ENCODE measurements around the gene HIGD1A.

Gene HIGD1A

GRCh38 chr3:42804106-42804830 is at the start of gene HIGD1A:
TSS of gene HIGD1A (minus strand) at chr3:42804490. CDS start at chr3:42794253, 10,237 bp downstream.
- FAIRE-seq, result peak; percentile 75
- peak; percentile 80 for DNase-seq (ENCODE audit: low spot score)

GRCh38 chr3:42853739-42854302 is 49.5 kb upstream of the HIGD1A start:
- FAIRE-seq (no peak), DNase-seq (ENCODE audit: low spot score) (no peak)

- no peak for FAIRE-seq
- no peak for DNase-seq (ENCODE audit: low spot score)
These were observed 48.8 kb upstream of the HIGD1A start for GRCh38 chr3:42853056-42853455.

GRCh38 chr3:42852441-42852840 is 48.2 kb upstream of the HIGD1A start:
- DNase-seq (ENCODE audit: low spot score), result no peak
- FAIRE-seq, result no peak

GRCh38 chr3:42851228-42851834 is 47.0 kb upstream of the HIGD1A start:
- DNase-seq (ENCODE audit: low spot score) (no peak), FAIRE-seq (no peak)

GRCh38 chr3:42850263-42850662 is 46.0 kb upstream of the HIGD1A start:
- FAIRE-seq (no peak), DNase-seq (ENCODE audit: low spot score) (no peak)

GRCh38 chr3:42849017-42849416 is 44.7 kb upstream of the HIGD1A start:
- FAIRE-seq (no peak), DNase-seq (ENCODE audit: low spot score) (no peak)

GRCh38 chr3:42847731-42848130 is 43.4 kb upstream of the HIGD1A start:
- no peak for FAIRE-seq
- no peak for DNase-seq (ENCODE audit: low spot score)

- no peak for FAIRE-seq
- no peak for DNase-seq (ENCODE audit: low spot score)
These were observed 42.6 kb upstream of the HIGD1A start for GRCh38 chr3:42846685-42847522.

- FAIRE-seq (no peak), DNase-seq (ENCODE audit: low spot score) (no peak)
These were observed 40.5 kb upstream of the HIGD1A start for GRCh38 chr3:42844815-42845214.

GRCh38 chr3:42844412-42844713 is 40.1 kb upstream of the HIGD1A start:
- FAIRE-seq, result no peak

GRCh38 chr3:42843713-42844411 is 39.6 kb upstream of the HIGD1A start:
- FAIRE-seq, result no peak

More at GRCh38 chr3:42844412-42844713, 40.1 kb upstream of the HIGD1A start:
- no peak for DNase-seq (ENCODE audit: low spot score)

GRCh38 chr3:42841332-42841731 is 37.0 kb upstream of the HIGD1A start:
- FAIRE-seq (no peak), DNase-seq (ENCODE audit: low spot score) (no peak)

More at GRCh38 chr3:42843713-42844411, 39.6 kb upstream of the HIGD1A start:
- no peak for DNase-seq (ENCODE audit: low spot score)

GRCh38 chr3:42839616-42840015 is 35.3 kb upstream of the HIGD1A start:
- FAIRE-seq (no peak), DNase-seq (ENCODE audit: low spot score) (peak; percentile 44)

- DNase-seq (ENCODE audit: low spot score) (no peak), FAIRE-seq (no peak)
These were observed 34.3 kb upstream of the HIGD1A start for GRCh38 chr3:42838571-42838970.

- FAIRE-seq (no peak), DNase-seq (ENCODE audit: low spot score) (no peak)
These were observed 32.1 kb upstream of the HIGD1A start for GRCh38 chr3:42836150-42837123.

GRCh38 chr3:42831321-42831713 is 27.0 kb upstream of the HIGD1A start:
- FAIRE-seq, result no peak

GRCh38 chr3:42830437-42831320 is 26.4 kb upstream of the HIGD1A start:
- no peak for DNase-seq (ENCODE audit: low spot score)
- FAIRE-seq, result no peak

More at GRCh38 chr3:42831321-42831713, 27.0 kb upstream of the HIGD1A start:
- DNase-seq (ENCODE audit: low spot score), result peak; percentile 31

Measured in RCC 7860 (cell line).